Activated T-helper 2 cell treated with anti-CD3 and anti-CD28 coated beads, Interferon-gamma antibody, Interleukin-2, Interleukin-4, amounts not matched to agents 10 μg/mL and 5 μg/mL and 100 μg/mL, durations not matched to agents 14 hours and 24 hours and 36 hours (primary cell): ENCODE data around the gene CCPG1. TPM values are rescaled to one million over a fixed set of nuclear protein-coding genes. Genes with fewer than 3 reads are reported as not detected.
"Not testable (repeated sequence)": the region's sequence is repeated elsewhere in the genome, so short reads cannot be mapped to it uniquely, and the experiment has no call there.

Experiments used
- DNase-seq: peaks from one replicate; pipeline ENCODE4 v3.0.0; 2021; ENCODE audit warnings: low spot score
- H3K27ac Mint-ChIP-seq: one replicate; pipeline ENCODE4 v1.8.0; 2021; ENCODE audit warnings: mixed read lengths
- H3K27me3 Mint-ChIP-seq: one replicate; pipeline ENCODE4 v1.8.0; 2021; ENCODE audit warnings: low read depth, mixed read lengths
- H3K36me3 Mint-ChIP-seq: one replicate; pipeline ENCODE4 v1.8.0; 2021; ENCODE audit warnings: low read depth, mixed read lengths
- H3K4me1 Mint-ChIP-seq: one replicate; pipeline ENCODE4 v1.8.0; 2021; ENCODE audit warnings: low read depth, mixed read lengths
- H3K4me3 Mint-ChIP-seq: one replicate; pipeline ENCODE4 v1.8.0; 2021; ENCODE audit warnings: low read depth, mild to moderate bottlenecking, moderate library complexity, mixed read lengths
- H3K9me3 Mint-ChIP-seq: one replicate; pipeline ENCODE4 v1.8.0; 2021; ENCODE audit warnings: mixed read lengths
- intact Hi-C: fragments of 100-400 bp; cut with micrococcal nuclease; formaldehyde crosslinking; loops from one replicate; pipeline ENCODE4 v1.15.1; 2023
- total RNA-seq: library from RNA; stranded (reverse); gene quantifications from 2 replicates; pipeline ENCODE4 v1.2.3, GENCODE V29; 2022

CCPG1 gene
- total RNA-seq, 1 donor from 2014 or later: 9.8 TPM

DNA sequence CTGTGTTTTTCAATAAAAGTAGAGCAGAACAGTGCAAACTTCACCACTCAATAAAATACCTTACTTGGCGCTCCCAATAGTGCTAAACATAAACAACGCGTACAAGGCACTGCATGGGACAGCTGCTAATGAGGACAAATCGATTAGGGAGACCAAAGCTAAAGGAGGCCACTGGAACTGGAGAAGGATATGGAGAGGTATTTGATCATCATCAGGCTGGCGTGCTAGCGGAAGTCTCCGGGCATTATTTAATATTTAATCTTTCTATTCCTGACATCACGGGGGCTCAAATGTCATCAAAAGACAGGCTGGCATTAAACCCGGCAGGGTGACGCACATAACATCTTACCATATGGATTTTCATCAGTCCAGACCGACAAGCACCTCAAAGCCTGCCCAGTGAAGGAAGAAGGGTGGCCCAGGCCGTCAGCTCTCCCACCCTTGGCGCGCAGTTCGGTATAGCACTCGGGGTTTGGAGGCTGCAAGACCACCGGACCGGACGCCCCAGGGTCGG is 604 bp downstream of the CCPG1 start:
- H3K27me3 Mint-ChIP-seq: peaks cover 1% of the 10 kb centered on the region
- H3K4me1 Mint-ChIP-seq: peaks cover 29% of the 10 kb centered on the region
- peak overlapping the region; percentile 90 for H3K4me3 Mint-ChIP-seq
- no peaks in the 10 kb centered on the region for H3K9me3 Mint-ChIP-seq
- intact Hi-C loops: loop anchor here (1.0 to 10.0 kb wide), 6 partner anchors 32 to 837 kb away; partner anchors contain the start of genes PIGB, PIGBOS1 and RFX7
- DNase-seq: no peak
- no peaks in the 10 kb centered on the region for H3K36me3 Mint-ChIP-seq
- H3K27ac Mint-ChIP-seq: peak overlapping the region; percentile 86

DNA sequence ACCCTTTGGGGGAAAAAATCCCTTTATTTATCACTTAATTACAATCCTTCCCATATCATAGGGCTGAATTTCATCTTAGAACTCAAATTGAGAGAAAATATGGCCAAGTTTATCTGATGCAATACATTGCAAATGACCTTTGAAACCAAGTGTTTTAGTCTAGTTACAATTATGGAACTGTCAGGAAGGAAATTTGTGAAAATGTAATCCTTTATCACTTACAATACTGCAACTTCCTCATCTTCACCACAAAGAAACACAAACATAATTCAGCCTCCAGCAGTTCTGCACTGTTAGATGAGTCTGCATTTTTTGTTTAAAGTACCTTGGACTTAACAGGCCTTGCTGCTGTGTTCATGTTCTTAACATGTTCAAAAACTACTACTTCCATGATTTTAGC is 4.6 kb downstream of the CCPG1 start:
- Mint-ChIP-seq H3K36me3 (peaks cover 5% of the 10 kb centered on the region), H3K4me3 (no peak overlapping the region), H3K9me3 (no peaks in the 10 kb centered on the region), H3K4me1 (peaks cover 32% of the 10 kb centered on the region), H3K27ac (peak overlapping the region; percentile 26), H3K27me3 (no peaks in the 10 kb centered on the region)
- intact Hi-C loops: loop anchor here (10.0 kb wide), 1 partner anchor 841 kb away; the partner anchor contains the start of gene RFX7
- DNase-seq: no peak

DNA sequence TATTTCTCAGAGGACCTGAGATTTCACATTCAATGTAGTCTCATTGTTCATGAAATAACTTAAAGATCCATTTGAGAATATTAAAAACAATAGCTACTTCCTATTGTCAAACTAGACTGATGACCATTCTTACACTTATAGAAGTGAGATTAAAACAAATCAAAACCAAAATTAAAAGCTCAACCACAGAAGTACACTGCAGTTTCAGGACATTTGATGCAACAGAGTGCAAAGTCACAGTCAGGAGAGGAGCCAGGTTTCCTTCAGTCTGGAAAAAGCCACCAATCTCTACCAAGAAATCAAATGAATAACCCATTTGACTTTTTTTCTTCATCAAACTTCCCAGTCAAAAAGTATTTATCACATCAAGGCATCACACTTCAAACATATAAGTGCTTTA is 5.5 kb downstream of the CCPG1 start:
- peak overlapping the region; percentile 42 for H3K27ac Mint-ChIP-seq
- DNase-seq: no peak
- peaks cover 5% of the 10 kb centered on the region for H3K36me3 Mint-ChIP-seq
- H3K27me3 Mint-ChIP-seq: no peaks in the 10 kb centered on the region
- H3K4me3 Mint-ChIP-seq: no peak overlapping the region
- no peaks in the 10 kb centered on the region for H3K9me3 Mint-ChIP-seq
- intact Hi-C loops: loop anchor here (10.0 kb wide), 1 partner anchor 842 kb away; the partner anchor contains the start of gene RFX7
- peaks cover 31% of the 10 kb centered on the region for H3K4me1 Mint-ChIP-seq

DNA sequence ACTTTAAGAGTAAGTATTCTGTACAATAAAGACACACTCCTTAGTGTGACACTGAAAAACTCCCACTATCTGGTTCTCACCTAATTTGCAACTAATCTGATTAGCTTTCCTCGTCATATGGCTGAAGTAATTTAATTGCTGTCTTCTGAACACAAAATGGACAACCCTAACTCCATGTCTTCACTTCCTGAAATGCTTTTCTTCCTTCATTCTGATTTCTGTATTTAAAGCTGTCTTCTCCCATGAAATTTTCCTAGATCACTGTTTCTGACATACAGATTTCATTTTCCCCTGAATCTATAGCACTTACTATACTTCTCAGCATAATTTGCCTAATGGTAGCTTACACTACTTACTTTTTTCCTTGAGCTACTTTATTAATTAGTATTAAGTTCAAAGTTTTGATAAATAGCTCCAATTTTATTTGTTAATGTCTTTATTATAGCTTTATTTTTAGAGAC is 6.3 kb downstream of the CCPG1 start:
- intact Hi-C loops: loop anchor here (10.0 kb wide), 1 partner anchor 843 kb away; the partner anchor contains the start of gene RFX7
- no peak overlapping the region for H3K4me3 Mint-ChIP-seq
- peaks cover 5% of the 10 kb centered on the region for H3K36me3 Mint-ChIP-seq
- H3K27me3 Mint-ChIP-seq: no peaks in the 10 kb centered on the region
- H3K27ac Mint-ChIP-seq: no peak overlapping the region
- H3K4me1 Mint-ChIP-seq: peaks cover 25% of the 10 kb centered on the region
- H3K9me3 Mint-ChIP-seq: no peaks in the 10 kb centered on the region
- DNase-seq: no peak

DNA sequence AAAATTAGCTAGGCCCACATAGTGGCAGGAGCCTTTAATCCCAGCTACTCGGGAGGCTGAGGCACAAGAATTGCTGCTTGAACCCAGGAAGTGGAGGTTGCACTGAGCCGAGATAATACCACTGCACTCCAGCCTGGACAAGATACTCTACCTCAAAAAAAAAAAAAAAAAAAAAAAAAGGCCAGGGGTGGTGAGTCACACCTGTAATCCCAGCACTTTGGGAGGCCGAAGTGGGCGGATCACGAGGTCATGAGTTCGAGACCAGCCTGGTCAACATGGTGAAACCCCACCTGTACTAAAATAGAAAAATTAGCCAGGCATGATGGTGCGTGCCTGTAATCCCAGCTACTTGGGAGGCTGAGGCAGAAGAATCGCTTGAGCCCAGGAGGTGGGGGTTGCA is 8.1 kb downstream of the CCPG1 start:
- not testable (repeated sequence) for H3K27me3 Mint-ChIP-seq, H3K27ac Mint-ChIP-seq, H3K9me3 Mint-ChIP-seq, DNase-seq, H3K4me3 Mint-ChIP-seq
- intact Hi-C loops: loop anchor here (10.0 kb wide), 1 partner anchor 845 kb away; the partner anchor contains the start of gene RFX7
- H3K4me1 Mint-ChIP-seq: peaks cover 27% of the 10 kb centered on the region
- peaks cover 17% of the 10 kb centered on the region for H3K36me3 Mint-ChIP-seq

DNA sequence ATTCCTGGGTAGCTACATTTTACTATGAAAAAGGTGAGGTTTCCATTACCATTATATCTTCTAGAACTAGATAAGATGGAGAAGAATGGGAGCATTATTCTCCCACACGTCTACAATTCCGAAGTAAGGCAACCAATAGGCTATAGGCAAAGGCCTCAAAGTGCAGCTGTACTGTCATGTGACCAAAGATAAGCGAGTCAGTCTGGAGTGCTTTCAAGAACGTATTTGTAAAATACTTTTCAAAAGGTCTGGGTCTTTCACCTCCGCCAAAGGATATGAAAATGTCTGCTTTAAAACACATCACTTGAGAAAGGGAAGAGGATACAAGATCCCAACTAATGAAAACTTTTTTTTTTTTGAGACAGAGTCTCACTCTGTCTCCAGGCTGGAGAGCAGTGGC is 9.9 kb downstream of the CCPG1 start:
- intact Hi-C loops: no loop called here
- Mint-ChIP-seq H3K27ac (no peak overlapping the region), H3K4me3 (no peak overlapping the region), H3K36me3 (peaks cover 20% of the 10 kb centered on the region), H3K27me3 (no peaks in the 10 kb centered on the region), H3K4me1 (peaks cover 15% of the 10 kb centered on the region), H3K9me3 (peaks cover 10% of the 10 kb centered on the region)
- no peak for DNase-seq

DNA sequence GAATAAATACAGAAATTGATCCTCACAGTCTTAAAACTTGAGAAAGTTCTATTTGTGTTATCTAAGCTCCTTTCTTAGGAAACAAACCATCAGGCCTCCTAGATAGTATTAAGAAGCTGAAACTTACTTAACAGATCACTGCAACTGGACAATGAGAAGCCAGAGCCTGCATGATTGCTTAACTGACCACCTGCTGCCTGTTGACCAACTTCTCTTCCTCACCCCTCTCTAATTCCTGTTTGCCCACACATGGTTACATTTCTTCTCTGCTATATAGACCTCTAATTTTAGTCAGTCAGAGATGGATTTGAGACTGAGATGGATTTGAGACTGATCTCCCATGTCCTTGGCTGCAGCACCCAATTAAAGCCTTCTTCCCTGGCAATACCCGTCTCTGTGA is 13.5 kb downstream of the CCPG1 start:
- intact Hi-C loops: no loop called here
- Mint-ChIP-seq H3K4me1 (peaks cover 2% of the 10 kb centered on the region), H3K27me3 (no peaks in the 10 kb centered on the region), H3K4me3 (no peak overlapping the region), H3K9me3 (peaks cover 10% of the 10 kb centered on the region), H3K36me3 (peaks cover 20% of the 10 kb centered on the region), H3K27ac (no peak overlapping the region)
- no peak for DNase-seq

DNA sequence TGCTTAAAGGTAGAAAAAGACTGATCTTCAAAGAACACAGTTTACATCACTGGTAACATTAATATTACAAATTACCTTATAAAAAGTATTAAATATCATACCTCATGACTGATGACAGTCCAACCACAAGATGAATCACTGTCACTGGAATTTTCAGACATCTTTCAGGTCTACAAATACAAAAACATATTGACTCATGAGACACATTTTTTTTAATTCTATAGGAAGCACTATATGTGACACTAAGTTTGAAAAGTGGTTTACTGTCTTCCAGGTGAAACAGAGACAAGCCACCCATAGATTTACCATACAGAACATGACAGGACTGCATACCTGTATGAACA is 18.9 kb downstream of the CCPG1 start:
- no peak overlapping the region for H3K4me3 Mint-ChIP-seq
- peaks cover 4% of the 10 kb centered on the region for H3K4me1 Mint-ChIP-seq
- no peak overlapping the region for H3K27ac Mint-ChIP-seq
- no peak for DNase-seq
- intact Hi-C loops: no loop called here
- no peaks in the 10 kb centered on the region for H3K9me3 Mint-ChIP-seq
- H3K27me3 Mint-ChIP-seq: no peaks in the 10 kb centered on the region
- peaks cover 4% of the 10 kb centered on the region for H3K36me3 Mint-ChIP-seq

DNA sequence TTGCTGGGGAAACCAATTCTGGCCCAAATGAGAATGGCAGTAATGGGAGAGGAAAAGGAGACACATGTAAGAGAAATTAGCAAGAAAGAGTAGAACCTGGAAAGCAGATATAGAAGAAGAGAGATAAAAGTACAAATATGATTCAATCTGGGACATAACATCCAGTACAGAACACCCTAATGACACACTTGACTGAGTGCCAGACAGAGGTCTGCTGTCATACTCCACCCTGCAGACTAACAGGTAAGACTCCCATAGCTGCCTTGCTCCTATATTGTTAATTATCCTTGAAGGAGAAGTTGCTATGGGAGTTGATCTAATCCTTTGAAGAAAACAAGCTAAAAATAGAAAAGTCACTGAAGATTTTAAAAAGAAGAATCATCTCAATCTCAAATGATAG is 21.1 kb downstream of the CCPG1 start:
- Mint-ChIP-seq H3K4me1 (peaks cover 4% of the 10 kb centered on the region), H3K27me3 (no peaks in the 10 kb centered on the region), H3K4me3 (no peak overlapping the region), H3K36me3 (peaks cover 8% of the 10 kb centered on the region), H3K9me3 (no peaks in the 10 kb centered on the region), H3K27ac (no peak overlapping the region)
- no peak for DNase-seq
- intact Hi-C loops: no loop called here

DNA sequence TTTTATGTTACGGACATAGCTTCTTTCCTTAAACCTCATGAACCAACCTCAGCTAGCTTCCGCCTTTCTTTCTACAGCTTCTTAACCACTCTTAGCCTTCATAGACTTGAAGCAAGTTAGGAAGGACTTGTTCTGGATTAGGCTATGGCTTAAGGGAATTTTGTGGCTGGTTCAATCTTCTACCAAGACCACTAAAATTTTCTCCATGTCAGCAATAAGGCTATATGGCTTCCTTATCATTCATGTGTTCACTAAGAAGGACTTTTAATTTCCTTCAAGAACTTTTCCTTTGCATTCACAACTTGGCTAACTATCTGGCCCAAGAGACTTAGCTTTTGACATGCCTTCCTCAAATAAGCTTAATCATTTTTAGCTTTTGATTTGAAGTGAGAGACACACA is 24.5 kb downstream of the CCPG1 start:
- intact Hi-C loops: no loop called here
- no peak for DNase-seq
- Mint-ChIP-seq H3K27ac (no peak overlapping the region), H3K4me1 (no peaks in the 10 kb centered on the region), H3K4me3 (no peak overlapping the region), H3K36me3 (peaks cover 8% of the 10 kb centered on the region), H3K27me3 (no peaks in the 10 kb centered on the region), H3K9me3 (no peaks in the 10 kb centered on the region)

DNA sequence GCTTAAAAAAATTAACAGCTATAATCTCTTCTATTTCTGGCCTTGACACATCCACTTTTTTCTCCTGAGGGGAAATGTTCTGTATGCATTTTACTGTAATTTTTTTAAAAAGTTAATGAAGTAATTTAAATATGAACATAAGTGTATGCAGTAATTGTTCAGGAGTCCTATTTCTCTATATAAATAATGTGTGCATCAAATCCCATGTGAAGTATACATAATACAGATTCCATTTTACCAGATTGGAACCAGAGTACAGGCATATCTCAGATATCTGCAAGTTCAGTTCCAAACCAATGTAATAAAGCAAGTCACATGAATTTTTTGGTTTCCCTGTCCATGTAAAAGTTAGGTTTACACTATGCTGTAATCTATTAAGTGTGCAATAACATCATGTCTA is 26.6 kb downstream of the CCPG1 start:
- DNase-seq: no peak
- no peak overlapping the region for H3K27ac Mint-ChIP-seq
- H3K4me1 Mint-ChIP-seq: no peaks in the 10 kb centered on the region
- intact Hi-C loops: no loop called here
- no peaks in the 10 kb centered on the region for H3K9me3 Mint-ChIP-seq
- H3K36me3 Mint-ChIP-seq: peaks cover 3% of the 10 kb centered on the region
- H3K4me3 Mint-ChIP-seq: no peak overlapping the region
- no peaks in the 10 kb centered on the region for H3K27me3 Mint-ChIP-seq

DNA sequence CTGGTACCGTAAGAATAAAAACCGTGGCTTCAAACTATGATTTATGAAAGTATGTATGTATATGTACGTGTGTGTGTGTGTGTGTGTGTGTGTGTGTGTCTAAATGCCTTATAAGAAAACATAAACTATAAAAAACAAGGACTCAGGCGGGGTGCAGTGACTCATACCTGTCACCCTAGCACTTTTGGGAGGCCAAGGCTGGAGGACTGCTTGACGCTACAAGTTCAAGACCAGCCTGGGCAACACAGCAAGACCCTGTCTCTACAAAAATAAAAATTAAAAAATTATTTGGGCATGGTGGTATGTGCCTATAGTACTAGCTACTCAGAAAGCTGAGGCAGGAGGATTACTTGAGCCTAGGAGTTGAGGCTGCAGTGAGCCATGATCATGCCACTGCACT is 29.1 kb downstream of the CCPG1 start:
- H3K27me3 Mint-ChIP-seq: no peaks in the 10 kb centered on the region
- H3K36me3 Mint-ChIP-seq: peaks cover 3% of the 10 kb centered on the region
- no peak for DNase-seq
- no peaks in the 10 kb centered on the region for H3K9me3 Mint-ChIP-seq
- intact Hi-C loops: no loop called here
- H3K27ac Mint-ChIP-seq: no peak overlapping the region
- no peak overlapping the region for H3K4me3 Mint-ChIP-seq
- H3K4me1 Mint-ChIP-seq: no peaks in the 10 kb centered on the region

DNA sequence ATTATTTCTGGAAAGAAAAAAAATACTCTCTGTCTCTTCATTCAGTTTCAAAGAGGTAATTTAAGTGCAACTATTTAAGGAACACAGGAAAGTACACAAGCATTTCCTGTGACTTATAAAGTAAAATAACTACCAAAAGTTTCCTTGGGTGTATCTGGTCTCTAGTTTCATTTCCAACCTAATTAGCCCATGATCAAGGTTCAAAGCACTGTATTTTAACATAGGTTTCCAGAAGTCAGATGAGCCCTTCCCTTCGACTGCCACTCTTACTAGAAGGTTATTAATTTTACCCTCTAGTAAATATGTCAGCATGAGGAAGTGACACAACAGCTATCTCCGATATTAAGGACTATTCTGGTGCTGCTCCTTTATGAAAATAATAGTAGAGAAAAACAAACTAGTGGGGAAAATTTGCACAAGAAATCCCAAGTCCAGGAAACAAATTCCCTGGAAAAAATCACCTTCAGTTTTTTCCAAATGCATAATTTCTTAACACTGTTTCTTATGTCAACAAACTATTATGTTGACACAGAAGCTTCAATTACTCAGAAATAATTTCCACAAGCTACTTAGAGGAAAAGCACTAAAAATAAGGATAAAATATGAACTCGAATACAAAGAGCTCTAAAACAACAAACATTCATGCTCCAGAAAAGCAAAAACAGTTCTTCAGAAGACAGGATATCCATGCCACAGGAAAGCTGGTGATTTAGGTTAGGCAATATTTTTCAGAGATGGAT is 35.3 kb downstream of the CCPG1 start:
- Mint-ChIP-seq H3K4me3 (no peak overlapping the region), H3K4me1 (peaks cover 6% of the 10 kb centered on the region), H3K27ac (no peak overlapping the region), H3K9me3 (no peaks in the 10 kb centered on the region), H3K27me3 (no peaks in the 10 kb centered on the region), H3K36me3 (peaks cover 6% of the 10 kb centered on the region)
- intact Hi-C loops: loop anchor here (2.0 kb wide), 1 partner anchor 54 kb away; the partner anchor contains the start of genes PIGB and PIGBOS1
- DNase-seq: no peak
